DMS53 treated with DMSO at 0.1 percent for 48 hours (cell line): Measurements from ENCODE around the gene NRXN3.
A peak's percentile ranks its signal among the peaks of the same experiment; 100 is the strongest.

Experiments used
- DNase-seq: peaks from one replicate; lab custom pipeline; 2025; ENCODE audit not compliant: unreplicated experiment; lab: John Stamatoyannopoulos, UW

NRXN3 gene

GRCh38 chr14:79383031-79383430 lies 1212.9 kb downstream of the NRXN3 start:
- DNase-seq: no peak

GRCh38 chr14:79383475-79383874 lies 1213.3 kb downstream of the NRXN3 start:
- no peak for DNase-seq

- DNase-seq: no peak
Observed at GRCh38 chr14:79395061-79395460, 1224.9 kb downstream of the NRXN3 start.

- no peak for DNase-seq
Observed at GRCh38 chr14:79404874-79405511, 1234.8 kb downstream of the NRXN3 start.

- no peak for DNase-seq
Observed at GRCh38 chr14:79405512-79405910, 1235.3 kb downstream of the NRXN3 start.

GRCh38 chr14:79407572-79407971 lies 1237.4 kb downstream of the NRXN3 start:
- DNase-seq: no peak

GRCh38 chr14:79408696-79409095 lies 1238.5 kb downstream of the NRXN3 start:
- no peak for DNase-seq

GRCh38 chr14:79411403-79412174 lies 1241.4 kb downstream of the NRXN3 start:
- no peak for DNase-seq

- peak; percentile 36 for DNase-seq
Observed at GRCh38 chr14:79412822-79413221, 1242.6 kb downstream of the NRXN3 start.

- DNase-seq: no peak
Observed at GRCh38 chr14:79413734-79414428, 1243.7 kb downstream of the NRXN3 start.

- DNase-seq: no peak
Observed at GRCh38 chr14:79415726-79416125, 1245.6 kb downstream of the NRXN3 start.

- DNase-seq: no peak
Observed at GRCh38 chr14:79417961-79418360, 1247.8 kb downstream of the NRXN3 start.

GRCh38 chr14:79418649-79419415 lies 1248.7 kb downstream of the NRXN3 start:
- DNase-seq: no peak

GRCh38 chr14:79419571-79420327 lies 1249.6 kb downstream of the NRXN3 start:
- no peak for DNase-seq

- DNase-seq: no peak
Observed at GRCh38 chr14:79420725-79421124, 1250.6 kb downstream of the NRXN3 start.

GRCh38 chr14:79421811-79422210 lies 1251.6 kb downstream of the NRXN3 start:
- DNase-seq: no peak

GRCh38 chr14:79424462-79424861 lies 1254.3 kb downstream of the NRXN3 start:
- no peak for DNase-seq

- no peak for DNase-seq
Observed at GRCh38 chr14:79426103-79426755, 1256.1 kb downstream of the NRXN3 start.

- DNase-seq: no peak
Observed at GRCh38 chr14:79432640-79433039, 1262.5 kb downstream of the NRXN3 start.

GRCh38 chr14:79436335-79436734 lies 1266.2 kb downstream of the NRXN3 start:
- DNase-seq: no peak
